ENCODE measurements around the gene C1QTNF7. TPM values are rescaled to one million over a fixed set of nuclear protein-coding genes. Genes with fewer than 3 reads are reported as not detected.

C1QTNF7 gene
- total RNA-seq, 1 experiment from 2014 or later, result not detected

GRCh38 chr4:15434676-15435075 is 6.8 kb downstream of the C1QTNF7 start:
- Histone ChIP-seq H2AFZ (ENCODE audit: low read depth, low read length, poor library complexity, severe bottlenecking) (no peak overlapping the region), H3K9me2 (ENCODE audit: insufficient read depth) (no peaks in the 10 kb centered on the region), H3K4me1 (ENCODE audit: control insufficient read depth in 1 of 2, insufficient read depth in 2 of 2, low read length in 2 of 2) (no peaks in the 10 kb centered on the region), H3K36me3 (ENCODE audit: control insufficient read depth in 1 of 2, insufficient read depth in 2 of 2, low read length in 2 of 2) (no peaks in the 10 kb centered on the region), H3K9me3 (ENCODE audit: control insufficient read depth in 1 of 2, insufficient read depth in 1 of 2, low read depth in 1 of 2, low read length in 2 of 2) (no peaks in the 10 kb centered on the region), H3K9ac (ENCODE audit: low read length) (no peak overlapping the region), H3K79me2 (ENCODE audit: insufficient read depth, low read length) (no peaks in the 10 kb centered on the region), H3K27ac (ENCODE audit: low read depth, low read length) (no peak overlapping the region), H3K4me3 (replicated peaks in 1 of 2; ENCODE audit: low read depth in 1 of 2, low read length in 2 of 2) (no peak overlapping the region), H4K20me1 (ENCODE audit: insufficient read depth) (no peaks in the 10 kb centered on the region), H3K27me3 (ENCODE audit: insufficient read depth, low read length) (peaks cover 8% of the 10 kb centered on the region; the same call in 1 of the 2 replicates), H3K4me2 (ENCODE audit: low read length) (no peak overlapping the region)
- CTCF ChIA-PET, result no interaction called here
- no peak for TF ChIP-seq EZH2phosphoT487 (IDR thresholded peaks at IDR 0.05; ENCODE audit: borderline replicate concordance)
- TF ChIP-seq FOSL1 (IDR thresholded peaks at IDR 0.05; ENCODE audit: low read depth), result no peak
- no peak for TF ChIP-seq EGR1 (IDR thresholded peaks at IDR 0.05; ENCODE audit: low read depth)
- no peak for TF ChIP-seq RAD21 (IDR thresholded peaks at IDR 0.05; ENCODE audit: low read depth)
- TF ChIP-seq ZBTB33 (IDR thresholded peaks at IDR 0.05; ENCODE audit: extremely low read depth, insufficient replicate concordance, low read length), result no peak
- no peak for TF ChIP-seq ZFX (IDR thresholded peaks at IDR 0.05)
- no peak for TF ChIP-seq SP1 (IDR thresholded peaks at IDR 0.05; ENCODE audit: low read depth)
- POLR2A ChIA-PET, result no interaction called here
- ATAC-seq (no peak), DNase-seq (ENCODE audit: low read depth, low spot score) (no peak)
- no TSS peak for BruUV-seq (replicated peaks)
- intact Hi-C loops (cut with micrococcal nuclease), result no loop called here
- RAD21 ChIA-PET (ENCODE audit: low non-redundant PET in 1 of 2, low total read pairs in 2 of 2, uncharacterized antibody in 2 of 2, unreplicated experiment in 2 of 2), result no interaction called here

- no peak overlapping the region for H3K4me3 ChIP-seq (replicated peaks in 1 of 2; ENCODE audit: low read depth in 1 of 2, low read length in 2 of 2)
- no peaks in the 10 kb centered on the region for H4K20me1 ChIP-seq (ENCODE audit: insufficient read depth)
- ChIA-PET RAD21 (ENCODE audit: low non-redundant PET in 1 of 2, low total read pairs in 2 of 2, uncharacterized antibody in 2 of 2, unreplicated experiment in 2 of 2) (no interaction called here), CTCF (no interaction called here), POLR2A (no interaction called here)
- no peak overlapping the region for H3K4me2 ChIP-seq (ENCODE audit: low read length)
- no peak for TF ChIP-seq ELF1 (IDR thresholded peaks at IDR 0.05; ENCODE audit: borderline replicate concordance, low read depth)
- no peaks in the 10 kb centered on the region for H3K79me2 ChIP-seq (ENCODE audit: insufficient read depth, low read length)
- intact Hi-C loops (cut with micrococcal nuclease), result no loop called here
- DNase-seq (ENCODE audit: low read depth, low spot score) (no peak), ATAC-seq (no peak)
- no peaks in the 10 kb centered on the region for H3K9me3 ChIP-seq (ENCODE audit: control insufficient read depth in 1 of 2, insufficient read depth in 1 of 2, low read depth in 1 of 2, low read length in 2 of 2)
- H3K36me3 ChIP-seq (ENCODE audit: control insufficient read depth in 1 of 2, insufficient read depth in 2 of 2, low read length in 2 of 2), result no peaks in the 10 kb centered on the region
- H3K9ac ChIP-seq (ENCODE audit: low read length), result no peak overlapping the region
- no peak overlapping the region for H3K27ac ChIP-seq (ENCODE audit: low read depth, low read length)
- H2AFZ ChIP-seq (ENCODE audit: low read depth, low read length, poor library complexity, severe bottlenecking), result no peak overlapping the region
- H3K4me1 ChIP-seq (ENCODE audit: control insufficient read depth in 1 of 2, insufficient read depth in 2 of 2, low read length in 2 of 2), result no peaks in the 10 kb centered on the region
- no peaks in the 10 kb centered on the region for H3K9me2 ChIP-seq (ENCODE audit: insufficient read depth)
- no TSS peak for BruUV-seq (replicated peaks)
- H3K27me3 ChIP-seq (ENCODE audit: insufficient read depth, low read length), result peaks cover 8% of the 10 kb centered on the region; the same call in 1 of the 2 replicates
These were observed 8.7 kb downstream of the C1QTNF7 start for GRCh38 chr4:15436513-15436912.
